ENCODE data around the gene DMTF1.
"Not testable (repeated sequence)": the region's sequence is repeated elsewhere in the genome, so short reads cannot be mapped to it uniquely, and the experiment has no call there.

Gene DMTF1

GRCh38 chr7:87231711-87232110 is 79.5 kb downstream of the DMTF1 start:
- DNase-seq, result no peak

- DNase-seq, result no peak
Observed at GRCh38 chr7:87234949-87235348, 82.7 kb downstream of the DMTF1 start.

DNA sequence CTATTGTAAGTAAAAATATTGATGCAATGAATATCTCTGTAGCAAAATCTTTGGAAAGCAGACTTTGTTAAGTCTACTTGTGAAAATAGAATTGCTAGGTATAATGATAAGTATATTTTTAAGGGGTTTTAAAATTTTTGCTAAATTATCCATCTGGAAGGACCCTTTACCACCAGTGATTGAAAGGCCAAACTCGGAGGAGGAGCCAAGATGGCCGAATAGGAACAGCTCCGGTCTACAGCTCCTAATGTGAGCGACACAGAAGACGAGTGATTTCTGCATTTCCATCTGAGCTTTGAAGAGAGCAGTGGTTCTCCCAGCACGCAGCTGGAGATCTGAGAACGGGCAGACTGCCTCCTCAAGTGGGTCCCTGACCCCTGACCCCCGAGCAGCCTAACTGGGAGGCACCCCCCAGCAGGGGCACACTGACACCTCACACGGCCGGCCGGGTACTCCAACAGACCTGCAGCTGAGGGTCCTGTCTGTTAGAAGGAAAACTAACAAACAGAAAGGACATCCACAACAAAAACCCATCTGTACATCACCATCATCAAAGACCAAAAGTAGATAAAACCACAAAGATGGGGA is 86.3 kb downstream of the DMTF1 start:
- DNase-seq, result not testable (repeated sequence)

GRCh38 chr7:87245671-87246070 is 93.4 kb downstream of the DMTF1 start:
- DNase-seq, result not testable (repeated sequence)

Data from NCI-H510A (cell line).